ENCODE results near the gene SHISA8. TPM values are rescaled to one million over a fixed set of nuclear protein-coding genes. Genes with fewer than 3 reads are reported as not detected.

The SHISA8 gene
- under 1 TPM; 0.31 to 0.67 TPM for total RNA-seq

- Histone ChIP-seq H3K9me3 (no peaks in the 10 kb centered on the region), H3K27ac (no peak within 1 kb of the TSS), H3K4me3 (peak within 1 kb of the TSS in 1 of 2 donors; percentile 50), H3K27me3 (peaks cover 12 to 53% of the 10 kb centered on the region in 2 donors), H3K36me3 (no peaks in the 10 kb centered on the region), H3K4me1 (peaks cover 0 to 56% of the 10 kb centered on the region in 2 donors)
- no peak for TF ChIP-seq CTCF (IDR thresholded peaks at IDR 0.05)
- DNase-seq (ENCODE audit: low spot score), result no peak
Observed at GRCh38 chr22:41915035-41915785, at the start of gene SHISA8. Gene SHISA8 (minus strand): TSS chr22:41915074. CDS start chr22:41914667, 407 bp downstream.

GRCh38 chr22:41964112-41964491 lies 49.2 kb upstream of the SHISA8 start:
- no peaks in the 10 kb centered on the region for H3K9me3 ChIP-seq
- no peaks in the 10 kb centered on the region for H3K27me3 ChIP-seq
- no peaks in the 10 kb centered on the region for H3K36me3 ChIP-seq
- DNase-seq (ENCODE audit: low spot score), result no peak
- TF ChIP-seq CTCF (IDR thresholded peaks at IDR 0.05), result no peak
- H3K4me3 ChIP-seq, result no peak overlapping the region
- H3K4me1 ChIP-seq, result peaks cover 0 to 4% of the 10 kb centered on the region in 2 donors
- H3K27ac ChIP-seq, result no peak overlapping the region

- peaks cover 0 to 4% of the 10 kb centered on the region in 2 donors for H3K4me1 ChIP-seq
- no peaks in the 10 kb centered on the region for H3K9me3 ChIP-seq
- no peak overlapping the region for H3K27ac ChIP-seq
- DNase-seq (ENCODE audit: low spot score), result no peak
- no peak overlapping the region for H3K4me3 ChIP-seq
- H3K36me3 ChIP-seq, result no peaks in the 10 kb centered on the region
- no peaks in the 10 kb centered on the region for H3K27me3 ChIP-seq
- TF ChIP-seq CTCF (IDR thresholded peaks at IDR 0.05), result no peak
Observed at GRCh38 chr22:41963453-41964111, 48.7 kb upstream of the SHISA8 start.

GRCh38 chr22:41957941-41958556 lies 43.2 kb upstream of the SHISA8 start:
- Histone ChIP-seq H3K36me3 (no peaks in the 10 kb centered on the region), H3K4me3 (peak overlapping the region in 1 of 2 donors; percentile 35), H3K27me3 (no peaks in the 10 kb centered on the region), H3K4me1 (peaks cover 0 to 12% of the 10 kb centered on the region in 2 donors), H3K9me3 (no peaks in the 10 kb centered on the region), H3K27ac (no peak overlapping the region)
- no peak for DNase-seq (ENCODE audit: low spot score)
- TF ChIP-seq CTCF (IDR thresholded peaks at IDR 0.05), result peak in 1 of 2 donors; percentile 22

GRCh38 chr22:41952713-41953112 lies 37.8 kb upstream of the SHISA8 start:
- no peak for TF ChIP-seq CTCF (IDR thresholded peaks at IDR 0.05)
- H3K9me3 ChIP-seq, result no peaks in the 10 kb centered on the region
- no peaks in the 10 kb centered on the region for H3K36me3 ChIP-seq
- DNase-seq (ENCODE audit: low spot score), result no peak
- H3K4me3 ChIP-seq, result no peak overlapping the region
- no peaks in the 10 kb centered on the region for H3K27me3 ChIP-seq
- no peak overlapping the region for H3K27ac ChIP-seq
- peaks cover 0 to 5% of the 10 kb centered on the region in 2 donors for H3K4me1 ChIP-seq
